SK-N-SH treated with all-trans-retinoic acid at 6 μM for 48 hours (cell line): ENCODE results near the gene EIF3A.

ENCODE experiments used
- ATAC-seq: fragments of 200-7000 bp; cut with Tn5 transposase; 3 replicates; pipeline ENCODE4 v1.9.1; 2020; ENCODE audit warnings: mild to moderate bottlenecking, moderate library complexity
- CREB5 ChIP-seq: fragments of 250-450 bp; sonication (Bioruptor Pico); IDR thresholded peaks from 2 replicates; pipeline ENCODE4 v1.5.1; 2020; ENCODE audit warnings: low read depth, mild to moderate bottlenecking, moderate library complexity
- CSDC2 ChIP-seq: fragments of 250-450 bp; sonication (Bioruptor Pico); IDR thresholded peaks from 2 replicates; pipeline ENCODE4 v1.5.0; 2020; ENCODE audit warnings: mild to moderate bottlenecking, moderate library complexity
- CSRNP3 ChIP-seq: fragments of 250-450 bp; sonication (Bioruptor Pico); IDR thresholded peaks from 2 replicates; pipeline ENCODE4 v1.5.1; 2021; ENCODE audit warnings: mild to moderate bottlenecking, moderate library complexity
- ESRRG ChIP-seq: fragments of 250-450 bp; sonication (Bioruptor Pico); IDR thresholded peaks from 2 replicates; pipeline ENCODE4 v1.6.1; 2021; ENCODE audit warnings: mild to moderate bottlenecking
- GLIS3 ChIP-seq: fragments of 250-450 bp; sonication (Bioruptor Pico); IDR thresholded peaks from 2 replicates; pipeline ENCODE4 v1.5.0; 2020; ENCODE audit warnings: mild to moderate bottlenecking, moderate library complexity
- RARB ChIP-seq: fragments of 250-450 bp; sonication (Bioruptor Pico); IDR thresholded peaks from 2 replicates; pipeline ENCODE4 v1.8.0; 2021; ENCODE audit warnings: mild to moderate bottlenecking, moderate library complexity
- TCF4 ChIP-seq: fragments of 250-450 bp; sonication (Bioruptor Pico); IDR thresholded peaks from 2 replicates; pipeline ENCODE4 v1.8.0; 2021; ENCODE audit warnings: mild to moderate bottlenecking, moderate library complexity, borderline replicate concordance
- ZC3H10 ChIP-seq: fragments of 250-450 bp; sonication (Bioruptor Pico); IDR thresholded peaks from 2 replicates; pipeline ENCODE4 v1.5.1; 2021; ENCODE audit warnings: mild to moderate bottlenecking, moderate library complexity
- ZFP3 ChIP-seq: fragments of 250-450 bp; sonication (Bioruptor Pico); IDR thresholded peaks from 2 replicates; pipeline ENCODE4 v1.5.0; 2020; ENCODE audit warnings: mild to moderate bottlenecking, moderate library complexity
- ZFP30 ChIP-seq: fragments of 450-650 bp; formaldehyde crosslinking; IDR thresholded peaks from 2 replicates; pipeline ENCODE4 v1.5.0; 2022; ENCODE audit warnings: mild to moderate bottlenecking, moderate library complexity
- ZNF565 ChIP-seq: fragments of 450-650 bp; formaldehyde crosslinking; conservative IDR thresholded peaks from 2 replicates; pipeline ENCODE4 v1.5.0; 2020; ENCODE audit warnings: low read depth, mild to moderate bottlenecking, moderate library complexity
- ZNF70 ChIP-seq: fragments of 450-650 bp; formaldehyde crosslinking; IDR thresholded peaks from 2 replicates; pipeline ENCODE4 v1.5.0; 2020; ENCODE audit warnings: mild to moderate bottlenecking, moderate library complexity
- ZNF8 ChIP-seq: fragments of 450-650 bp; formaldehyde crosslinking; IDR thresholded peaks from 2 replicates; pipeline ENCODE4 v1.5.0; 2020; ENCODE audit warnings: mild to moderate bottlenecking, moderate library complexity
- TF ChIP-seq, protein P1 (sequence below): fragments of 250-450 bp; sonication (Bioruptor Pico); IDR thresholded peaks from 2 replicates; pipeline ENCODE4 v1.8.0; 2021; ENCODE audit warnings: low read depth, mild to moderate bottlenecking, moderate library complexity, borderline replicate concordance
- TF ChIP-seq, protein P2 (sequence below): fragments of 250-450 bp; sonication (Bioruptor Pico); IDR thresholded peaks from 2 replicates; pipeline ENCODE4 v1.8.0; 2020; ENCODE audit warnings: mild to moderate bottlenecking, moderate library complexity, borderline replicate concordance

EIF3A gene

GRCh38 chr10:119039161-119039560 lies 41.5 kb downstream of the EIF3A start (continued):
- TF ChIP-seq, protein P1, sequence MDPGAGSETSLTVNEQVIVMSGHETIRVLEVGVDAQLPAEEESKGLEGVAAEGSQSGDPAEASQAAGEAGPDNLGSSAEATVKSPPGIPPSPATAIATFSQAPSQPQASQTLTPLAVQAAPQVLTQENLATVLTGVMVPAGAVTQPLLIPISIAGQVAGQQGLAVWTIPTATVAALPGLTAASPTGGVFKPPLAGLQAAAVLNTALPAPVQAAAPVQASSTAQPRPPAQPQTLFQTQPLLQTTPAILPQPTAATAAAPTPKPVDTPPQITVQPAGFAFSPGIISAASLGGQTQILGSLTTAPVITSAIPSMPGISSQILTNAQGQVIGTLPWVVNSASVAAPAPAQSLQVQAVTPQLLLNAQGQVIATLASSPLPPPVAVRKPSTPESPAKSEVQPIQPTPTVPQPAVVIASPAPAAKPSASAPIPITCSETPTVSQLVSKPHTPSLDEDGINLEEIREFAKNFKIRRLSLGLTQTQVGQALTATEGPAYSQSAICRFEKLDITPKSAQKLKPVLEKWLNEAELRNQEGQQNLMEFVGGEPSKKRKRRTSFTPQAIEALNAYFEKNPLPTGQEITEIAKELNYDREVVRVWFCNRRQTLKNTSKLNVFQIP (CRISPR knock-in tag) = no peak
- TF ChIP-seq ZNF8 (CRISPR knock-in tag) = no peak
- no peak for TF ChIP-seq CSRNP3
- no peak for TF ChIP-seq ESRRG
- TF ChIP-seq, all 23 proteins: peak for 0

DNA sequence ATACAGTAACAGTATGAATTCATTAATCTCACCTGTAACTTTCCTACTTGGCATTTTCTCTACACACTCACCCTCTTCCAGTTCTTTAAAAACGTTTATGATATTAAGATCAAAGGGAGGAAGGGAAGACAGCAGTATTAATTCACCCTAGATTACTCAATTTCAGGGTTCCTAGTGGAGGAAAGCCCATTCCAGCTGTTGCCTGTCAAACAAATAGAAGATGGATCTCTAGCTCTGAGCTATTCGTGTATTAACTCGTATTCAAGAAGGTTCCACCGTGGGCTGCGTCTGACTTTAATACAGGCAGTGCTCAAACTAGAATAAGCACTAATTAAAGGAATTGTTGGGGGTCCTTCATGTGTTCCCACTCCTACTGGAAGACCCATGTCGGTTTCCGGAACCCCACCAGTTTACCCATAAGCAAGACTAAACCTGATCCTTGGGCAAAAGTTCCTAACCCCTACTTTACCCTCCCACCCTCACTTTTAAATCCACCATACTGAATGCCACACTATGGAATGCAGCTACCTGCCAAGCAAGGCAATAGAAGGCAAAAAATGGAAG lies 49.0 kb downstream of the EIF3A start:
- TF ChIP-seq CSDC2 (CRISPR knock-in tag) (no peak), ZNF565 (CRISPR knock-in tag) (no peak), ZFP3 (CRISPR knock-in tag) (no peak), ZFP30 (CRISPR knock-in tag) (no peak), ZNF8 (CRISPR knock-in tag) (no peak), RARB (no peak), TCF4 (CRISPR knock-in tag) (no peak), GLIS3 (no peak), CREB5 (no peak), CSRNP3 (no peak)
- ATAC-seq = no peak

DNA sequence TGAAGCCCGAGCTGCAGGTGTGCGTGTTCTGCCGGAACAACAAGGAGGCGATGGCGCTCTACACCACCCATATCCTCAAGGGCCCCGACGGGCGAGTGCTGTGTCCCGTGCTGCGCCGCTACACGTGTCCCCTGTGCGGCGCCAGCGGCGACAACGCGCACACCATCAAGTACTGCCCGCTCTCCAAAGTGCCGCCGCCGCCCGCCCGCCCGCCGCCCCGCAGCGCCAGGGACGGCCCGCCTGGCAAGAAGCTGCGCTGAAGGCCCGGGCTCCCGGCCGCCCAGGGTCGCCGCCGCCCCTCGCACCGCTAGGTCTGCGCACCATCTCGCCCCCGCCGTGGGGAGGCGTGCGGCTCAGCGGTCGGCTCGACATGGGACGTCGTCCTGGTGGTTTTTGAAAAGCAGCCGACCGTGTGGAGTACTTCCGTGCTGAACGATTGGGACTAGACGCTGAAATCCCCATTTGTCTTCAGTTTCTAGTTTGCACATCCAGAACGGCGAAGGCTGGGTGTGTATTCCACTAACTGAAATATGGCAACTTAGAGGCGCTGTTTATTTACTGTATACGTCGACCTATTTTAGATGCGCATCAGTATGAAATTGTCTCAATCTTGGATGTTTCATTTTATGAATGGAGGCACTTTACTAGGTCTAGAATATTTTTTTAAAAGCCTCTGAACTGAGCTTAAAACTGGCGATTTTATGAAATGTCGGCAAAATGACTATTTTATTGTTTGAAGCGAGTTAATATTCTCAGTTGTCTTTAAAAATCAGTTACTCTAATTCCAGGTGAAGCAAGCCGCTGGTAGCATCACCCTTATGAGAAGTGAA lies 50.0 kb downstream of the EIF3A start:
- ATAC-seq = peak; percentile 26
- TF ChIP-seq, protein P2, sequence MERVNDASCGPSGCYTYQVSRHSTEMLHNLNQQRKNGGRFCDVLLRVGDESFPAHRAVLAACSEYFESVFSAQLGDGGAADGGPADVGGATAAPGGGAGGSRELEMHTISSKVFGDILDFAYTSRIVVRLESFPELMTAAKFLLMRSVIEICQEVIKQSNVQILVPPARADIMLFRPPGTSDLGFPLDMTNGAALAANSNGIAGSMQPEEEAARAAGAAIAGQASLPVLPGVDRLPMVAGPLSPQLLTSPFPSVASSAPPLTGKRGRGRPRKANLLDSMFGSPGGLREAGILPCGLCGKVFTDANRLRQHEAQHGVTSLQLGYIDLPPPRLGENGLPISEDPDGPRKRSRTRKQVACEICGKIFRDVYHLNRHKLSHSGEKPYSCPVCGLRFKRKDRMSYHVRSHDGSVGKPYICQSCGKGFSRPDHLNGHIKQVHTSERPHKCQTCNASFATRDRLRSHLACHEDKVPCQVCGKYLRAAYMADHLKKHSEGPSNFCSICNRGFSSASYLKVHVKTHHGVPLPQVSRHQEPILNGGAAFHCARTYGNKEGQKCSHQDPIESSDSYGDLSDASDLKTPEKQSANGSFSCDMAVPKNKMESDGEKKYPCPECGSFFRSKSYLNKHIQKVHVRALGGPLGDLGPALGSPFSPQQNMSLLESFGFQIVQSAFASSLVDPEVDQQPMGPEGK (CRISPR knock-in tag) = no peak
- TF ChIP-seq ZFP3 (CRISPR knock-in tag) = no peak
- no peak for TF ChIP-seq ZC3H10
- TF ChIP-seq ZNF70 (CRISPR knock-in tag) = no peak

DNA sequence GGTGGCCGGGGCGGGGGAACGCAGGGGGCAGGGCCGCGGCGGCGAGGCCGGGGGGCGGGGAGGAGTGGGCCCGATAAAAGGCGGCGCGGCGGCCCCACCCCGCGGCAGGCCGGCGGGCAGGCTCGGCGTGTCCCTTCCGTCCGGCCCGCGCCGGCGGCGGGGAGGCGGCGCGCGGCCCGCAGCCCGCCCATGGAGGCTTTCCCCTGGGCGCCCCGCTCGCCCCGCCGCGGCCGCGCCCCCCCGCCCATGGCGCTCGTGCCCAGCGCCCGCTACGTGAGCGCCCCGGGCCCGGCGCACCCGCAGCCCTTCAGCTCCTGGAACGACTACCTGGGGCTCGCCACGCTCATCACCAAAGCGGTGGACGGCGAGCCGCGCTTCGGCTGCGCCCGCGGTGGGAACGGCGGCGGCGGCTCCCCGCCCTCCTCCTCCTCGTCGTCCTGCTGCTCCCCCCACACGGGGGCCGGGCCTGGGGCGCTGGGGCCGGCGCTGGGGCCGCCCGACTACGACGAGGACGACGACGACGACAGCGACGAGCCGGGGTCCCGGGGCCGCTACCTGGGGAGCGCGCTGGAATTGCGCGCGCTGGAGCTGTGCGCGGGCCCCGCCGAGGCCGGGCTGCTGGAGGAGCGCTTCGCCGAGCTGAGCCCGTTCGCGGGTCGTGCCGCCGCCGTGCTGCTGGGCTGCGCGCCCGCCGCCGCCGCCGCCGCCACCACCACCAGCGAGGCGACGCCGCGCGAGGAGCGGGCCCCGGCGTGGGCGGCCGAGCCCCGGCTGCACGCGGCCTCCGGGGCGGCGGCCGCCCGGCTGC lies 50.8 kb downstream of the EIF3A start, which contains the start of gene NANOS1:
TSS of gene NANOS1 (plus strand) at position 102 of the 808 bp plus-strand sequence. CDS start at position 190, 88 bp downstream.
- peak; percentile 5; the same call in 2 of the 3 replicates for ATAC-seq
- TF ChIP-seq, protein P1 (CRISPR knock-in tag) = no peak
- no peak for TF ChIP-seq RARB
- TF ChIP-seq, protein P2 (CRISPR knock-in tag) = no peak
